ENCODE results near the gene ARL15. TPM values are rescaled to one million over a fixed set of nuclear protein-coding genes. Genes with fewer than 3 reads are reported as not detected.

Gene ARL15
- total RNA-seq, 2 experiments from 2014 or later = 13.5 to 13.8 TPM

DNA sequence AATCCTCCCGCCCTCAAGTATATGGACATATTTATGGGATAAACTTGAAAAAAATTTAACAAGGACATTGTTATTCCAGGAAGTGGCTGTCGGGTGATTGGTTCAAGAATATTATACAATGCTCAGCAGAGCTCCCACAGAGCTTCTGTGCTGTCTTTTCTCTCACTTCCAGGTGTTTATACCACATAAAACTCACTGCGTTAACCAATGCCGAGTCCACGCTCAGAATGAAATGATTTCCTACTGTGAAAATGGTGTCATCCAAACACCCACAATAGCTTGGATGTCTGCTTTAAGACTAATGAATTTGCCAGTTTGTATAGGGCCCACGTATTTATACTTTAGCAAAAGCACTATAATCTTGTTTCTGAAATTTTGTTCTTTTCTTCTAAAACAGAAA is 381.7 kb downstream of the ARL15 start:
- ChIA-PET POLR2A (no interaction called here), CTCF (no interaction called here)
- Mint-ChIP-seq H3K27me3 (no peaks in the 10 kb centered on the region), H3K27ac (no peak overlapping the region), H3K9me3 (no peaks in the 10 kb centered on the region), H3K4me1 (no peaks in the 10 kb centered on the region), H3K36me3 (ENCODE audit: low read depth) (no peaks in the 10 kb centered on the region), H3K4me3 (no peak overlapping the region)
- DNase-seq = no peak

DNA sequence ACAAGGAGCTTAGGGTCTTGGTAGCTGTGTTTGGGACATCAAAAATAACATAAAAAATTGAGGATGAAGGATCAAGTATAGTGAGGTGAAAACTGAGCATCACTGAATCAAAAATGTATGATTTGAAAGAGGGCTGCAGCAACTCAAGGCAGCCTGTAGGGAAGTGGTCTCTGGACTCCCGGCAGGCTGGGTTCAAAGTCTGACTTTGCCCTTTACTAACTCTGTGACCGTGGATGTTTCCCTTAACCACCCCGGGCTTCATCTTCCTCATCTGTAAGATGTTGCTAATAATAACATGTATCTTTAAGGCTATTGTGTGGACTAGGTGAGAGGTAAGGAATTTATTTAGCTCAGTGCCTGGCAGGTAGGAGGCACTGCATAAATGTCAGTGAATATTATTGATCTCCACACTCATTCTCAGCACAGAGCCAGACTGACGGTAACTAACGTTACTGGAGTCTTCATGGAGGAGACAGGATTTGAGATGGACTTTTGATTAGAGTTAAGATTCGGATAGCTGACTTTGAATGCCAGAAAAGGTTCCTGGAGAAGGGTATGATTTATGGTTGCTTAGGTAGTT is 382.6 kb downstream of the ARL15 start:
- CTCF ChIA-PET = no interaction called here
- Mint-ChIP-seq H3K9me3 (no peaks in the 10 kb centered on the region), H3K4me3 (no peak overlapping the region), H3K27me3 (no peaks in the 10 kb centered on the region), H3K36me3 (ENCODE audit: low read depth) (no peaks in the 10 kb centered on the region), H3K4me1 (no peaks in the 10 kb centered on the region), H3K27ac (no peak overlapping the region)
- DNase-seq = no peak
- POLR2A ChIA-PET = no interaction called here

DNA sequence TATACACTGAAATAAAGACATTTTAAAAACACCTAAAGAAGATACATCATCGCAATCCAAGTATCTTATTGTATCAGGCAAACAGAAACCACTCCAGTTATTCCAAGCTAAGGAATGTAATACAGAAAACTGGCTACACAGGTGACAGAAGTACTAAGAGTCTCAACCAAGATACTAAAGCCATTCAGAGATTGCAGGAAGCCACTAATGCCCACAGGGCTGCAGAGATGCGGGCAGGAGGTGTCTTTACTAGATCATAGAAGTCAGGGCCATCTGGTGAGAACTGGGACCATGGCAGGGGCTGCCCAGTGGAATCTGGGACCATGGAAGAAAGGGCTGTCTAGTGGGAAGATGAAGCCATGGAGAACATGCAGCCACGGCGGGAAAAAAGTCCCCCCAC is 384.3 kb downstream of the ARL15 start:
- no peak for DNase-seq
- Mint-ChIP-seq H3K9me3 (no peaks in the 10 kb centered on the region), H3K4me1 (no peaks in the 10 kb centered on the region), H3K27me3 (no peaks in the 10 kb centered on the region), H3K27ac (no peak overlapping the region), H3K4me3 (no peak overlapping the region), H3K36me3 (ENCODE audit: low read depth) (no peaks in the 10 kb centered on the region)
- ChIA-PET CTCF (no interaction called here), POLR2A (no interaction called here)

DNA sequence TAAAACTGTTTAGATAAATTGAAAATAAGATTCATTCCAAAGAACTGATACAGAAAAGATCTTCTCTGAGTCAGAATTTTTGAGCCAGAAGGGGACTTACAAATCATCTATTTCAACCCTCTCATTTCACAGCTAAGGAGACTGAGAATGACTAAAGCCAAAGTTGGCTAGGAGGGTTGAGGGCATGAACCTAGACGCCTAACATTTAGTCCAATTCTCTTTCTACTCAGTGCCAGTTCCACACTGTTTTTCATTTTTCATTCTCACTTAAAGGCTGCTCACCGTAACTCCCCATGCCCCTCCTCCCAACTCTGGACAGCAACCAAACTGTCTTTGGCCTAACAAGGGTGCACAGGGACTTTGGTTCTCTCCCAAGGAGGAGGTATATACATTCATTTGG is 386.0 kb downstream of the ARL15 start:
- no peak overlapping the region for H3K27ac Mint-ChIP-seq
- DNase-seq = no peak
- no peaks in the 10 kb centered on the region for H3K27me3 Mint-ChIP-seq
- no peaks in the 10 kb centered on the region for H3K4me1 Mint-ChIP-seq
- no peak overlapping the region for H3K4me3 Mint-ChIP-seq
- H3K36me3 Mint-ChIP-seq (ENCODE audit: low read depth) = no peaks in the 10 kb centered on the region
- ChIA-PET POLR2A (no interaction called here), CTCF (no interaction called here)
- no peaks in the 10 kb centered on the region for H3K9me3 Mint-ChIP-seq

DNA sequence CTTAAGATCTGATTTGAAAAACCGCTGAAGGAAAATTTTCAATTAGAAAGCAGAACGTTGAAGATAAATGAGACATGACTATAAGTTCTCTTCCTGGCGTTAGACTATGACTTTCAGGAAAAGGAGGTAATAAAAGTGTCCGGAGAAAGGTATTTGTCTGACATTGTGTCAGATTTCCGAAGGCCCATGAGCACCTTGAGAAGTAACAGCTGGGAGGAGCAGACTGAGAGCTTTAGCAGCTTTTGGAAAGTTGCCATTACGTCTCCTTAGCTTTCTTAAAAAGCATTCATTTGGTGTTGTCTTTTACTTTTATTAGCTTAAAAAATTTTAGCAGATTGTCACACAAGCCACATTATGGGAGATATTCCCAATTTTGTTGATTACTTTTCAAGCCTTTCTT is 386.4 kb downstream of the ARL15 start:
- H3K4me3 Mint-ChIP-seq = no peak overlapping the region
- no peaks in the 10 kb centered on the region for H3K9me3 Mint-ChIP-seq
- no peak overlapping the region for H3K27ac Mint-ChIP-seq
- ChIA-PET POLR2A (interaction anchor here (0.6 kb wide), 1 partner anchor 1120 kb away, joined by 3 read pairs; no protein-coding TSS in a partner anchor), CTCF (no interaction called here)
- H3K36me3 Mint-ChIP-seq (ENCODE audit: low read depth) = no peaks in the 10 kb centered on the region
- no peaks in the 10 kb centered on the region for H3K4me1 Mint-ChIP-seq
- H3K27me3 Mint-ChIP-seq = no peaks in the 10 kb centered on the region
- DNase-seq = no peak

DNA sequence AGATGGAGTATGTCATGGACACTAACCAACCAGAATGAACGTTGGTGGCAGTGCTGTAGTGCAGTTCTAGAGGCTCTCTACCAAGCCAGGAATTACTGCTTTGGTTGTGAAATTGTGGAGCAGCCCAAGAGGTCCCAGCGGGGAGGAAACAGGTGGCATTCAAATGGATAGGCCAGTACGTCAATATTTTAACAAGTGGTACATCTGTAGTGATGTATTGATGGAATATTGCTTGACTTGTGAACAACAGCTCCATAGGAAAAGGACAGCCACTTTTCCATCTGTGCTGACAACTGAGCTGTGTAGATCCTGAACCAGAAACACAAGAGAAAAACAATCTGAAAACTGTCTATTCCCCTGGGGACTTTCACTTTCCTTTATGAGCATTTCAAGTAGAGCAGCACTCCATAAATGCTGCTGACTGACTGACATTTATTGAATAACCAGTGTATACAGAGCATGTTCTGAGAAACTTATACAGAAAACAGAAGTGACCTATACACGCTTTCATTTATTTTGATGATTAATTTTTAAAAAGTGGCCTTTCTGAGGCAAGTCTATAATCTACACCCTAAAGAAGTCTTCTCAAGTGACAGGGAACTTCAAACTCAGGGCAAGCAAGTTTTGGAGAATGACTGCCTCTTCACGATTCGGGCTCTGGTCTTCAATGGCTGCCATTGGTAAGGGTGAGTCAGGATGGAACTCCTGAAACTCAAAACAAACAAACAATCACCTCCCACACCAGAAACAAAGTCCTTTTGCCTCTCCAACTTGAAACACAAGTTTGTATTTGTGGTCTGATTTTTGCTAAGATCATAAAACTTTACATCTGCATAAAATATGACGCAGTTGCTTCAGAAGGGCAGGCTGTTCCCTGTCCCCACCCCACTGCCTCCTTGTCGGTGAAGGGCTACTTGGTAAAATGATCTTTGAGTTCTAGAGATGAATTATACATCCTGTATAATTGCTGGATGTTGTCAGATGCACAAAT is 387.6 kb downstream of the ARL15 start:
- no peak overlapping the region for H3K27ac Mint-ChIP-seq
- H3K36me3 Mint-ChIP-seq (ENCODE audit: low read depth) = no peaks in the 10 kb centered on the region
- no peaks in the 10 kb centered on the region for H3K9me3 Mint-ChIP-seq
- CTCF ChIA-PET = interaction anchor here (0.6 kb wide), 1 partner anchor 65 kb away, joined by 3 read pairs; no protein-coding TSS in a partner anchor
- no peaks in the 10 kb centered on the region for H3K27me3 Mint-ChIP-seq
- no peak for DNase-seq
- no peaks in the 10 kb centered on the region for H3K4me1 Mint-ChIP-seq
- POLR2A ChIA-PET = interaction anchor here (0.6 kb wide), 1 partner anchor 1119 kb away, joined by 3 read pairs; no protein-coding TSS in a partner anchor
- H3K4me3 Mint-ChIP-seq = no peak overlapping the region

DNA sequence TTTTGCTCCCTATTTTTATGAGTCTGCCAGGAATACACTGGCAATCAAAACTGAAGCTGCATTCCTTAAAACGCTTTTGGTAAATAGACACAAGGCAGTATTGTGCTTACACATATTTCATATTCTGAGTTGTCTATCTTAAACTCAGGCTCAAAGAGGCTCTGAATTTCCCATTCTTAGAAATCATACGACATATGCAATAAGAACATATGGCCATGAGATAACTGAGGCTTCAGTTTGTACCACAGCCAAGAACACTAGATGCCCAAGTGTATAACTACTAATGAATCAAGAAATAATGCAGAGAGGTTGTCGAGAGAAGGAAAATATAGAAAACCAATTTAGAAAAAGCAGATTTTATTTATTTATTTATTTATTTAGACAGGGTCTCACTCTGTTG is 392.5 kb downstream of the ARL15 start:
- no peak for DNase-seq
- no peaks in the 10 kb centered on the region for H3K36me3 Mint-ChIP-seq (ENCODE audit: low read depth)
- ChIA-PET CTCF (no interaction called here), POLR2A (no interaction called here)
- no peaks in the 10 kb centered on the region for H3K27me3 Mint-ChIP-seq
- no peaks in the 10 kb centered on the region for H3K4me1 Mint-ChIP-seq
- H3K9me3 Mint-ChIP-seq = no peaks in the 10 kb centered on the region
- H3K27ac Mint-ChIP-seq = no peak overlapping the region
- no peak overlapping the region for H3K4me3 Mint-ChIP-seq

DNA sequence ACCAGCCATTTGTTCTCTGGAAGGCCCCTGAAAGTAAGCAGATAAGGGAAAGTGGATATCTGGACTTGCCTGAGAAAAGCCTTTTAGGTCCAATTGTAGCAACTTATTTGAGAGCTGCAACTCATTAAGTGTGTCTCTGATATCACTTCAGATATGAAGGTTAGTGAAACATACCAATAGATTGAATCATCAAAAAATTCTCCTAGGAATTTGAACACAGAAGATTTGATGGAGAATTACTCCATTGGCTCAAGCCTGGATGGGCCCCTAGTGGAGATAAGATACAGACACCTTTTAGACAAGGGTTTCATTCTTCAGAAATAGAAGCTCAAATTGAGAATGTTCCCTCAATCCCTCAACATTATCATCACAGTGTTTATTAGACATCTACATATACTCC is 393.3 kb downstream of the ARL15 start:
- H3K36me3 Mint-ChIP-seq (ENCODE audit: low read depth) = no peaks in the 10 kb centered on the region
- H3K9me3 Mint-ChIP-seq = no peaks in the 10 kb centered on the region
- no peak overlapping the region for H3K27ac Mint-ChIP-seq
- H3K4me1 Mint-ChIP-seq = no peaks in the 10 kb centered on the region
- no peaks in the 10 kb centered on the region for H3K27me3 Mint-ChIP-seq
- POLR2A ChIA-PET = no interaction called here
- DNase-seq = no peak
- CTCF ChIA-PET = no interaction called here
- H3K4me3 Mint-ChIP-seq = no peak overlapping the region

DNA sequence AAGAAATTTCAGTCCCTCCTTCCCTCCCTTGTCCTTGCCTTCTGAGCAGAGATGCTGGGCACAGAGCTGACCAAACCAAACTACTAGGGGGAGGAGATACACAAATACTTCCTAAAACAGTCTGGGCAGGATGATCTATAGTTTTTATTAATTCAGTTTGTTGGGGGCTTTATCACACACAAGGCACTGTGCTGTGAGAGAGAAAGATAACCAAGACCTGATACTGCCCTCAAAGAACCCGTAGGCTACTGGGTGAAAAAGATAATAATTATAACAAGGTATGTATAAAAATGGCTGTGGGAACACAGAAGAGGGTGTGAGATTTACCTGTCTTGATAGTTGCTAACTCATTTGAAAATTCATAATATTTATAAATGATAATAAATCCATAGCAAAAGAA is 395.3 kb downstream of the ARL15 start:
- no peaks in the 10 kb centered on the region for H3K9me3 Mint-ChIP-seq
- no peaks in the 10 kb centered on the region for H3K27me3 Mint-ChIP-seq
- ChIA-PET CTCF (no interaction called here), POLR2A (no interaction called here)
- H3K4me3 Mint-ChIP-seq = no peak overlapping the region
- no peaks in the 10 kb centered on the region for H3K4me1 Mint-ChIP-seq
- no peak overlapping the region for H3K27ac Mint-ChIP-seq
- no peaks in the 10 kb centered on the region for H3K36me3 Mint-ChIP-seq (ENCODE audit: low read depth)
- no peak for DNase-seq

DNA sequence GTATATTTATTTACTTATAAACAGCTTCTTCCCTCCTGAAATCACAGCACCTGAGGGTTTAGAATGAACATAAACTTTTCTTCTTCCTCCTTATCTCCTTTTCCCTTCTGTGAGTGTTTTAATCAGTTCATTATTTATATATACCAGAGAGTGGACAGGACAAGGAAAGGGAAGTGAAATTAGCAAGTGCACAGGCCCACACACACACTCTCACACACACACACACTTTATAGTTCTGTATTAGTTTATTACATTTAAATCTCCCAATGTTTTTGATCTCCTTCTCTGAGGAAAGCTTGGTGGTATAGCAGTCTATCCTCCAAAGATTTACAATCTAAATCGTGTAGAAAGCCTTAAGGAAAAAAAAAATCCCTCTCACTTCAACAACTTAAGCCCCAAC is 396.4 kb downstream of the ARL15 start:
- no peak overlapping the region for H3K4me3 Mint-ChIP-seq
- ChIA-PET POLR2A (no interaction called here), CTCF (no interaction called here)
- no peaks in the 10 kb centered on the region for H3K27me3 Mint-ChIP-seq
- no peaks in the 10 kb centered on the region for H3K36me3 Mint-ChIP-seq (ENCODE audit: low read depth)
- H3K27ac Mint-ChIP-seq = no peak overlapping the region
- no peaks in the 10 kb centered on the region for H3K4me1 Mint-ChIP-seq
- DNase-seq = no peak
- H3K9me3 Mint-ChIP-seq = no peaks in the 10 kb centered on the region

DNA sequence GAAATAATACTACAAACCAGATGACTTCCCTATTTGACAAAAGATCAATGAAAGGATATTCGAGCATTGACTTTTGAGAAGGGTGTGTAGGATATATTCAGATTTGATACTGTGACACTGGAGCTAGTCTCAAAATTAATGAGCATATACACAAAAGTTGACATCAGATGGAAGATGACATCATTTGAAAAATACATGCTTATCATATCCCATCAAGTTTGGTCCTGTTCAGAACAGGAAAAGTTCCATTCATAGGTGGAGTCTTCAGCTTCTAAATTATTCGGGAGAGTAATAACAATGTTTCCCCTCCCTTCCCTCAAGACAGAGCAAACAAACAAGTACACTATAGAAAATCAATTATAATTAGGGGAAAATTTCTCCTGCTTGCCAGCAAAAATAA is 401.6 kb downstream of the ARL15 start:
- Mint-ChIP-seq H3K4me3 (no peak overlapping the region), H3K27me3 (no peaks in the 10 kb centered on the region), H3K9me3 (no peaks in the 10 kb centered on the region), H3K36me3 (ENCODE audit: low read depth) (no peaks in the 10 kb centered on the region), H3K4me1 (no peaks in the 10 kb centered on the region), H3K27ac (no peak overlapping the region)
- no peak for DNase-seq
- CTCF ChIA-PET = no interaction called here
- POLR2A ChIA-PET = no interaction called here

DNA sequence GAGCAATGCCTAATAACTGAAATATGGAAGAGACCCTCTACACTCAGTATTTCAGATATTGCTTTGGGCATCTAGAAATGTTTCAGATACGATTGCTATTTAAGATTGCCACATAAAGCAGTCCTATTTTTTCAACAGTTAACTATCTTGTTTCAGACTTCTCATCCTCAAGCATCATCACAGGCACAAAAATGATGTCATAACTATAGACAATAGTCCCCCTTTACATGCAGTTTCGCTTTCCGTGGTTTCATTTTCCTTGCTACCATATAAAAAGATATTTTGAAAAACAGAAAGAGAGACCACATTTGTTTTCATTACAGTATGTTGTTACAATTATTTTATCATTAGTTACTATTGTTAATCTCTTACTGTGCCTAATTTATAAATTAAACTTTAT is 402.5 kb downstream of the ARL15 start:
- H3K9me3 Mint-ChIP-seq = no peaks in the 10 kb centered on the region

DNA sequence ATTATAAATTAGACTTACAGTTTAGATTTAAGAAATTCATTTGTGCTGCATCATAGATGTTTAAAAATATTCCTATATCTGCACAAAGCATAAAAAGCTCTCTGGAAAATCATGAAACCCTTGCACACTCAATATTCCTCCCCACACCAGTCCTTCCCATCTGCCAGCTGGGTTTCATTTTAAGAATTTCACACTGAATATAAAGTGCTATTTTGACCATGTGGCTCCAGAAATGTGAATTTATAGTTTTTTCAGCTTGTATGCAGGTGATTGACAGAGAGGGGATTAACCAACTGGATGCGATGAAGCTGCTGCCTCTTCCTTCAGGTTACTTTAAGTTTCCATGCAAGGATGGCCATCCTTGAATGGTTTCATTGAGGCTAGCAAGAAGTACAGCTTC is 403.6 kb downstream of the ARL15 start:
- no peak for DNase-seq
- no peaks in the 10 kb centered on the region for H3K9me3 Mint-ChIP-seq
- H3K27ac Mint-ChIP-seq = no peak overlapping the region
- H3K4me1 Mint-ChIP-seq = no peaks in the 10 kb centered on the region
- no peaks in the 10 kb centered on the region for H3K36me3 Mint-ChIP-seq (ENCODE audit: low read depth)
- H3K4me3 Mint-ChIP-seq = no peak overlapping the region
- ChIA-PET CTCF (no interaction called here), POLR2A (no interaction called here)
- no peaks in the 10 kb centered on the region for H3K27me3 Mint-ChIP-seq

More for the DNA sequence above, 402.5 kb downstream of the ARL15 start:
- H3K36me3 Mint-ChIP-seq (ENCODE audit: low read depth) = no peaks in the 10 kb centered on the region
- H3K27me3 Mint-ChIP-seq = no peaks in the 10 kb centered on the region
- ChIA-PET CTCF (no interaction called here), POLR2A (no interaction called here)
- no peak for DNase-seq
- H3K4me1 Mint-ChIP-seq = no peaks in the 10 kb centered on the region
- no peak overlapping the region for H3K4me3 Mint-ChIP-seq
- H3K27ac Mint-ChIP-seq = no peak overlapping the region

DNA sequence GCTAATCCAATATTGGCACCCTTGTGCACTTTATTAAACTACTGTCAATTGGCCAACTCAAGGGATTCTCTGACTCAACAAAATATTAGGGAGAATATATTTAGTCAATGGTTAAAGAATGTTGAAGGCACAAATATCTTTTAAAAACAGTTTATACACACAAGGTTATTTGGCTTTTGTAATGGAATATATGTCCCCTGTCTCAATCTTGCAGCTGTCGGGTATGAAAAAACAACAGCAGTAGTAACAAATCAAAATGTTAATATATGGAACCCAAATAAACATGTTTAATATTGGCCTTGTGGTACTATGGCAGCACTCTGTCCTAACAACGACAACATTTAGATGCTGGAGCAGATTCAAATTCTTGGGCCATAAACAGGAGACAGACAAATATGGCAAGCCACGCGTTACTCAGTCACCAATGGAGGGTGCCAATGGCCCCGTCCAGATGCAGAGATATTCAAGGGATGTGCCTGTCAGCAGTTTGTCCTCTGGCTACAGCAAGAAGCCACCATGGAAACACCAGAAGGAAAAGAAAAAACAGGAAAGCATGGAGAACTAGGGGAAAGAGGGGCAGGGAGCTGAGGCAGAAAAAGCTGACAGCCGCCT is 408.0 kb downstream of the ARL15 start:
- H3K36me3 Mint-ChIP-seq (ENCODE audit: low read depth) = no peaks in the 10 kb centered on the region
- H3K27me3 Mint-ChIP-seq = no peaks in the 10 kb centered on the region
- no peak for DNase-seq
- H3K27ac Mint-ChIP-seq = no peak overlapping the region
- no peaks in the 10 kb centered on the region for H3K9me3 Mint-ChIP-seq
- POLR2A ChIA-PET = no interaction called here
- CTCF ChIA-PET = no interaction called here
- H3K4me3 Mint-ChIP-seq = no peak overlapping the region
- no peaks in the 10 kb centered on the region for H3K4me1 Mint-ChIP-seq

Measured in activated CD4-positive, alpha-beta memory T cell treated with anti-CD3 and anti-CD28 coated beads, Interleukin-2, amount 10 ng/mL, durations not matched to agents 7 days and 5 days (primary cell).